ENCODE results near the gene SYT7.

SYT7 gene, protein sequence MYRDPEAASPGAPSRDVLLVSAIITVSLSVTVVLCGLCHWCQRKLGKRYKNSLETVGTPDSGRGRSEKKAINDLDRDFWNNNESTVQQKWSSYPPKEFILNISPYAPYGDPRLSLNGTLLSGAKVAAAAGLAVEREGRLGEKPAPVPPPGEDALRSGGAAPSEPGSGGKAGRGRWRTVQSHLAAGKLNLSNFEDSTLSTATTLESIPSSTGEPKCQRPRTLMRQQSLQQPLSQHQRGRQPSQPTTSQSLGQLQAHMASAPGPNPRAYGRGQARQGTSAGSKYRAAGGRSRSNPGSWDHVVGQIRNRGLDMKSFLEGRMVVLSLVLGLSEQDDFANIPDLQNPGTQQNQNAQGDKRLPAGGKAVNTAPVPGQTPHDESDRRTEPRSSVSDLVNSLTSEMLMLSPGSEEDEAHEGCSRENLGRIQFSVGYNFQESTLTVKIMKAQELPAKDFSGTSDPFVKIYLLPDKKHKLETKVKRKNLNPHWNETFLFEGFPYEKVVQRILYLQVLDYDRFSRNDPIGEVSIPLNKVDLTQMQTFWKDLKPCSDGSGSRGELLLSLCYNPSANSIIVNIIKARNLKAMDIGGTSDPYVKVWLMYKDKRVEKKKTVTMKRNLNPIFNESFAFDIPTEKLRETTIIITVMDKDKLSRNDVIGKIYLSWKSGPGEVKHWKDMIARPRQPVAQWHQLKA

DNA sequence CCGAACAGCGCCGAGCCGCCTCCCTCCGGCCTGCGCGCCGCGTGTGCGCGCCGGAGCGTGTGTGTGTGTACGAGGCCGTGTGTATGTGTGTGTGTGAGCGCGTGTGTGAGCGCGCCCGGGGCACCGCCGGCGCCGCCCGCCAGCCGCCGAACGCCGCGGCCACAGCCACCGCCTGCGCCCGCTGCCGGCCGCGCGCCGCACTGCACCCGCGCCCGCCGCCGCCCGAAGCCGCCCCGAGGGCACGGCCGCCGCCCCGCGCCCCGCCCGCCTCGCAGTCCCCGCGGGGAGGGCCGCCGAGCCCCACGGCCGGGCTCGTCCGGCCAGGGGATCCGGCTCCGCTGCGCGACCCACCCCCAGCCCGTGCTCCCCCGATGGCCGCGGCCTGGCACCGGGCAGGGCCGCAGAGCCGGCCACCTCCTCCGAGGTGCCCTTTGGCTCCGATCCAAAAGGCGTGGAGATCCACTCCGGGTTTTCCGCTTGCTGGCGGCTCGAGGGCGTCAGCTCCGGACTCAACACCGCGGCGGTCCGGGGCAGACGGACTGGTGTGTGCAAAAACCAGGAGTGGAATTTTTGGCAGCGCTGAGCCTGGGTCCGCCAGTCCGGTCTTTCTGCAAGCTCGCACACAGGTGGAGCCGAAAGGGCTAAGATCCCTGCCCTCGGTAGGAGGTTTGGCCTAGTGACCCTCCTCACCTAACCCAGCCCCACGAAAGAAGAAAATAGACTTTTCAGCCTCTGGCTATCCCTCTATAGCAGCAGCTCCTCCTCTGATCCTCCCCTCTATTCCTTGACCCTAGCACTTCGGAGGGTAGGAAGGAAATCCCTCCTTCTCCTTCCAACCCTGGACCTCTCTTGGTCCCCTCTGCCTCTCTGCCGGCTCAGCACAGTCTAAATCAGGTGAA is at the start of gene SYT7:
Gene SYT7, minus strand, starts transcription at position 47 of the 899 bp plus-strand sequence. CDS start 256 bp downstream, outside the sequence.
- H3K4me3 ChIP-seq (ENCODE audit: low read length): peak within 1 kb of the TSS; percentile 67
- H3K36me3 ChIP-seq (ENCODE audit: insufficient read depth, low read depth, low read length): no peaks in the 10 kb centered on the region
- no peaks in the 10 kb centered on the region for H3K9me3 ChIP-seq (ENCODE audit: insufficient read depth, low read depth, low read length)
- H3K4me1 ChIP-seq (ENCODE audit: insufficient read depth, low read length): peaks cover 15% of the 10 kb centered on the region; the same call in 1 of the 2 replicates
- H3K27ac ChIP-seq (ENCODE audit: low read length): no peak within 1 kb of the TSS
- peaks cover 68% of the 10 kb centered on the region for H3K27me3 ChIP-seq (ENCODE audit: insufficient read depth, low read length)
- no peak within 1 kb of the TSS; the same call in 1 of the 2 replicates for H3K9ac ChIP-seq (ENCODE audit: low read depth, low read length)

GRCh38 chr11:61630089-61630488 is 49.2 kb upstream of the SYT7 start:
- Histone ChIP-seq H3K9ac (ENCODE audit: low read depth, low read length) (no peak overlapping the region), H3K27ac (ENCODE audit: low read length) (no peak overlapping the region), H3K4me1 (ENCODE audit: insufficient read depth, low read length) (0 out of 2 replicates have a peak, but pooled peaks cover 6% of the 10 kb centered on the region), H3K9me3 (ENCODE audit: insufficient read depth, low read depth, low read length) (no peaks in the 10 kb centered on the region), H3K4me3 (ENCODE audit: low read length) (no peak overlapping the region), H3K27me3 (ENCODE audit: insufficient read depth, low read length) (no peaks in the 10 kb centered on the region), H3K36me3 (ENCODE audit: insufficient read depth, low read depth, low read length) (no peaks in the 10 kb centered on the region)

DNA sequence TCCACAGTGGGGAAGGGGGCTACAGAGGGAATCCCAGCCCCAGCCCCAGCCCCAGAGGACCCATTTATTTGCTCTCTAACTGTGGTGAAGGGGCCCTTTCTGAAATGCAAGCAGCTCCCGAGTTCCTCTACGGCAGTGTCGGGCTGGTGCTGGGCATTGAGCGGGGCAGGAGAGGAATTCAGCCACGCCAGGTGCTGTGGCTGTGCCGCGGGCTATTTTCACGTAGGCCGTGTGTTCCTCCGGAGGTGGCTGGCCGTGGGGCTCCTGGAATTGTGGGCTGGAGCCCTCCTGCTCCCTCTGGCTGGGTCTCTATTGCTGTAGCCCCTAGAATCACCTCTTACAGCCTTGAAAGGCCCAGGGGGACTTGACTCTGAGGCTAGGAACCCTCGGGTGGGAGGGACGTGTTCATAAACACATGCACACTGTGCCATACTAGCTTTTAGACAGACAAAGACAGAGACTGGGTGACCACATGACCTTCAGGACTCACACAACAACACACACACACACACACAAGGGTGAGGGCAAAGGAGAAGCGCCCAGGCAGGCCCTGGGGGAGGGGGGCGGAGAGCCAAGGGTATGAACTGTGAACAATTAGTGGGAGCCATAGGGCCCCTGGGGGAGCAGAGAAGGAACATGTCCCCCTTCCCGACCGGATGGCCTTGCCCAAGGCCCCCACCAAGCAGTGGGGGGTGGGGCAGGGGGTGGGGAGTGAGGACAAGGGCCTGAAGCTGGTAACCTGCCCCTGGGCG is 48.4 kb upstream of the SYT7 start:
- no peak overlapping the region for H3K27ac ChIP-seq (ENCODE audit: low read length)
- no peaks in the 10 kb centered on the region for H3K9me3 ChIP-seq (ENCODE audit: insufficient read depth, low read depth, low read length)
- H3K9ac ChIP-seq (ENCODE audit: low read depth, low read length): no peak overlapping the region
- 0 out of 2 replicates have a peak, but pooled peaks cover 6% of the 10 kb centered on the region for H3K4me1 ChIP-seq (ENCODE audit: insufficient read depth, low read length)
- H3K27me3 ChIP-seq (ENCODE audit: insufficient read depth, low read length): no peaks in the 10 kb centered on the region
- no peaks in the 10 kb centered on the region for H3K36me3 ChIP-seq (ENCODE audit: insufficient read depth, low read depth, low read length)
- H3K4me3 ChIP-seq (ENCODE audit: low read length): no peak overlapping the region

- no peaks in the 10 kb centered on the region for H3K36me3 ChIP-seq (ENCODE audit: insufficient read depth, low read depth, low read length)
- H3K27ac ChIP-seq (ENCODE audit: low read length): no peak overlapping the region
- H3K9me3 ChIP-seq (ENCODE audit: insufficient read depth, low read depth, low read length): no peaks in the 10 kb centered on the region
- no peaks in the 10 kb centered on the region for H3K27me3 ChIP-seq (ENCODE audit: insufficient read depth, low read length)
- no peak overlapping the region for H3K4me3 ChIP-seq (ENCODE audit: low read length)
- H3K4me1 ChIP-seq (ENCODE audit: insufficient read depth, low read length): 0 out of 2 replicates have a peak, but pooled peaks cover 6% of the 10 kb centered on the region
- no peak overlapping the region for H3K9ac ChIP-seq (ENCODE audit: low read depth, low read length)
Observed at GRCh38 chr11:61628662-61628970, 47.7 kb upstream of the SYT7 start.

GRCh38 chr11:61627850-61628661 is 47.2 kb upstream of the SYT7 start:
- no peak overlapping the region for H3K9ac ChIP-seq (ENCODE audit: low read depth, low read length)
- H3K9me3 ChIP-seq (ENCODE audit: insufficient read depth, low read depth, low read length): no peaks in the 10 kb centered on the region
- H3K4me3 ChIP-seq (ENCODE audit: low read length): no peak overlapping the region
- no peaks in the 10 kb centered on the region for H3K27me3 ChIP-seq (ENCODE audit: insufficient read depth, low read length)
- no peak overlapping the region for H3K27ac ChIP-seq (ENCODE audit: low read length)
- no peaks in the 10 kb centered on the region for H3K36me3 ChIP-seq (ENCODE audit: insufficient read depth, low read depth, low read length)
- H3K4me1 ChIP-seq (ENCODE audit: insufficient read depth, low read length): 0 out of 2 replicates have a peak, but pooled peaks cover 6% of the 10 kb centered on the region

- Histone ChIP-seq H3K4me1 (ENCODE audit: insufficient read depth, low read length) (peaks cover 3% of the 10 kb centered on the region; the same call in 1 of the 2 replicates), H3K4me3 (ENCODE audit: low read length) (no peak overlapping the region), H3K27ac (ENCODE audit: low read length) (no peak overlapping the region), H3K27me3 (ENCODE audit: insufficient read depth, low read length) (no peaks in the 10 kb centered on the region), H3K9ac (ENCODE audit: low read depth, low read length) (peak overlapping the region; percentile 33), H3K36me3 (ENCODE audit: insufficient read depth, low read depth, low read length) (no peaks in the 10 kb centered on the region), H3K9me3 (ENCODE audit: insufficient read depth, low read depth, low read length) (no peaks in the 10 kb centered on the region)
Observed at GRCh38 chr11:61626580-61627380, 45.9 kb upstream of the SYT7 start.

GRCh38 chr11:61625525-61625924 is 44.6 kb upstream of the SYT7 start:
- H3K27me3 ChIP-seq (ENCODE audit: insufficient read depth, low read length): no peaks in the 10 kb centered on the region
- no peak overlapping the region for H3K27ac ChIP-seq (ENCODE audit: low read length)
- no peaks in the 10 kb centered on the region for H3K36me3 ChIP-seq (ENCODE audit: insufficient read depth, low read depth, low read length)
- H3K4me3 ChIP-seq (ENCODE audit: low read length): no peak overlapping the region
- no peaks in the 10 kb centered on the region for H3K9me3 ChIP-seq (ENCODE audit: insufficient read depth, low read depth, low read length)
- peaks cover 3% of the 10 kb centered on the region; the same call in 1 of the 2 replicates for H3K4me1 ChIP-seq (ENCODE audit: insufficient read depth, low read length)
- H3K9ac ChIP-seq (ENCODE audit: low read depth, low read length): no peak overlapping the region

DNA sequence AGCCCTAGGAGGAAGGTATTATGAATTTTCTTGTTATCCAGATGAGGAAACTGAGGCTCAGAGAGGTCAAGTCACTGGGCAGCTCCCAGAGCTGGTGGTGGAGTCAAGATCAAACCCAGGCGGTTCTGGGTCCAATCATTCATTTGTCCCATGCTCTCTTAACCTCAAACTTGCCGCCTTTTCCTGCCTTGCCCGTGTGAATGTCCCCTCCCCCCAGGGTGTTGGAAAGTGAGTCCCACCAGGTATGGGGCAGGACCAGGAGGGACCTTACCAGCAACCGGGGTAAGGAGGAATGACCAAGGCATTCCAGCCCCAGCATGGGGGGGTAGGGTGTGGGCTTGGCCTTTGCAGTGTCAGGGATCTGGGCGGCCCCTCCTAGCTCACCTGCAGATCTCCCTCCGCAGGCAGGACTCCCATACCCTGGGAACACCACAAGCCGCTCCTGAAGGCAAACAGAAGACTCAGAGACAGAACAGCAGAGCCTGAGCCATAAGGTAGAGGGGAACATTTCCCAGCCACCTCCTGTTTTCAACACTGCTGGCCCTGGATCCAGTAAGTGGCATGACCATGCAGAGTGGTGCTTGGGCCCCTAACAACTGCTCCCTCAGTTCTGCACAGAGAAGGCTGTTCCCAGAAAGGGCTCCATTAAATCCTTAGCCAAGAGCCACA is 41.2 kb upstream of the SYT7 start:
- Histone ChIP-seq H3K4me3 (ENCODE audit: low read length) (no peak overlapping the region), H3K36me3 (ENCODE audit: insufficient read depth, low read depth, low read length) (no peaks in the 10 kb centered on the region), H3K27ac (ENCODE audit: low read length) (no peak overlapping the region), H3K9ac (ENCODE audit: low read depth, low read length) (no peak overlapping the region), H3K27me3 (ENCODE audit: insufficient read depth, low read length) (no peaks in the 10 kb centered on the region), H3K4me1 (ENCODE audit: insufficient read depth, low read length) (peaks cover 3% of the 10 kb centered on the region), H3K9me3 (ENCODE audit: insufficient read depth, low read depth, low read length) (no peaks in the 10 kb centered on the region)

DNA sequence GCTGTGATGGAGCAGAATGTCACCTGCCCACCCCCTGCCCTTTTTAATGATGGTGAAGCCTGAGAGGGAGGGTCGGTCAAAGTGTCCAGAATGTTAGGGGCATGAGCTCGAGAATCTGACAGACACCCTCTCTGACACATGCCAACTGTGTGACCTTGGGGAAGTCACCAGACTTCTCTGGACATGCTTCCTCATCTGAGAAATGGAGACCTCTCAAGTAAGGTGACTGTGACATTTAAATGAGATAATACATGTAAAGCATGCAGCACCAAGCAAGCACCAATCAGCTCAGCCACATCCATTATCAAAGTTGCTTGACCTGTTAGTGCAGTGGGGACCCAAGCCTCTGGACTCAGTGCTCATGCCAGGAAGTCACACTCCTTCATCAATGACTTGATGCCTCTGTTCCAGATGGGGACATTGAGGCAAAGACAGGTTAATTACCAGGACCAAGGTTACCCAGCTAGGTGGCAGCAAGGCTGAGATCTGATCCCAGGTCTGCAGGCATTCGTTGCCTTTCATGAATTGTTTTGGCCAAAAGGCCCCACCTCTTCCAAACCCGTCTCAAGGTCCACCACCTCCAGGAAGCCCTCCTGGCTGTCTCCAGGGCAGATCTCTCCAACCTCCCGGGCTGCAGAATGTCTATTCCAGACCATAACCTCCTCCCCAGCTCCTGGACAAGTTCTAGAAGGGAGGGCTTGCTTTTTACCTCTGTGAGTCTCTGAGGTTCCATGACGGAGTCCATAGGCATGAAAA is 38.8 kb upstream of the SYT7 start:
- Histone ChIP-seq H3K4me3 (ENCODE audit: low read length) (no peak overlapping the region), H3K4me1 (ENCODE audit: insufficient read depth, low read length) (peaks cover 3% of the 10 kb centered on the region), H3K27ac (ENCODE audit: low read length) (no peak overlapping the region), H3K9me3 (ENCODE audit: insufficient read depth, low read depth, low read length) (no peaks in the 10 kb centered on the region), H3K36me3 (ENCODE audit: insufficient read depth, low read depth, low read length) (no peaks in the 10 kb centered on the region), H3K27me3 (ENCODE audit: insufficient read depth, low read length) (no peaks in the 10 kb centered on the region), H3K9ac (ENCODE audit: low read depth, low read length) (no peak overlapping the region)

Data from iPS-20b (cell line).